ENCODE measurements around the gene CENPP.

CENPP gene

DNA sequence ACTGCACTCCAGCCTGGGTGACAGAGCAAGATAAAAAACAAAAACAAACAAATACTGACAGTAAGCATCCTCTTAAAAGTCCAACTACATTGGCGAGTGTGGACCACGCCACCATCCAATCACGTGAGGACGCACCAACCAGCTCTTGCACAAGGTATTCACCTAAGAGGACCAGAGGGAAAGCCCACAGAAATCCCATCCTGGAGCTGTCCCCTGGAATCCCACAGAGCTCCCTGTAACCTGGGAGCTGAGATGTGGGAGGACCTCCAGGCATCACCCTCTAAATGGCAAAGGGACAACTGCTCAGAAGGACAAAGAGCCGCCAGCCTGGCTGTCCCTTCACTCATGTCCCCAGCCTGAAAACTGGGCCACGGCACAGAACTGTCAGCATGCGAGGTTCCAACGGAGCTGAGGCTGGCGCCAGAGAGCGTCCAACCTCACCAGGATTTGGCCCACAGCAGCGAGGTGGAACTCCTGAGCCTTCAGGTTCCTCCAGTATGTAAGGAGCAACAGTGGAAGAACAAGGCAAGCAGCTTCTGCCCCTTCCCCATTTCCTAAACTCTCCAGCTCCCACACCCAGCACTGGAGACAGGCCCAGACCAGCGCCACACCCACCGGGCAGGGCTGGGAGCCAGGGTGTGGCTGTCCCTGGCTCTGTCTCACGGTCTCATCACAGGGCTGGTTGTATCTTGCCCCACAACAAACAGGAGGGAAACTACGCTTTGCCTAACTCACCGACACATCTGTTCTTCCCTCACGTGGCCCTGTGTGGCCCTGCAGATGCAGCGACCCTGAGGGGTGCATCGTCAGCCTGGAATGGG is 328.9 kb downstream of the CENPP start:
- Histone ChIP-seq H3K27me3 (replicated peaks; ENCODE audit: control insufficient read depth, insufficient read depth, low read length) (no peaks in the 10 kb centered on the region), H3K4me3 (replicated peaks; ENCODE audit: low read depth, low read length) (no peak overlapping the region), H3K36me3 (ENCODE audit: control insufficient read depth, insufficient read depth, low read length) (peaks cover 26% of the 10 kb centered on the region)
- TF ChIP-seq, protein P1, sequence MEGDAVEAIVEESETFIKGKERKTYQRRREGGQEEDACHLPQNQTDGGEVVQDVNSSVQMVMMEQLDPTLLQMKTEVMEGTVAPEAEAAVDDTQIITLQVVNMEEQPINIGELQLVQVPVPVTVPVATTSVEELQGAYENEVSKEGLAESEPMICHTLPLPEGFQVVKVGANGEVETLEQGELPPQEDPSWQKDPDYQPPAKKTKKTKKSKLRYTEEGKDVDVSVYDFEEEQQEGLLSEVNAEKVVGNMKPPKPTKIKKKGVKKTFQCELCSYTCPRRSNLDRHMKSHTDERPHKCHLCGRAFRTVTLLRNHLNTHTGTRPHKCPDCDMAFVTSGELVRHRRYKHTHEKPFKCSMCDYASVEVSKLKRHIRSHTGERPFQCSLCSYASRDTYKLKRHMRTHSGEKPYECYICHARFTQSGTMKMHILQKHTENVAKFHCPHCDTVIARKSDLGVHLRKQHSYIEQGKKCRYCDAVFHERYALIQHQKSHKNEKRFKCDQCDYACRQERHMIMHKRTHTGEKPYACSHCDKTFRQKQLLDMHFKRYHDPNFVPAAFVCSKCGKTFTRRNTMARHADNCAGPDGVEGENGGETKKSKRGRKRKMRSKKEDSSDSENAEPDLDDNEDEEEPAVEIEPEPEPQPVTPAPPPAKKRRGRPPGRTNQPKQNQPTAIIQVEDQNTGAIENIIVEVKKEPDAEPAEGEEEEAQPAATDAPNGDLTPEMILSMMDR (IDR thresholded peaks at IDR 0.05; ENCODE audit: insufficient read depth, low read length, poor library complexity, severe bottlenecking), result no peak
- DNase-seq (ENCODE audit: extremely low read depth, insufficient read length), result no peak

DNA sequence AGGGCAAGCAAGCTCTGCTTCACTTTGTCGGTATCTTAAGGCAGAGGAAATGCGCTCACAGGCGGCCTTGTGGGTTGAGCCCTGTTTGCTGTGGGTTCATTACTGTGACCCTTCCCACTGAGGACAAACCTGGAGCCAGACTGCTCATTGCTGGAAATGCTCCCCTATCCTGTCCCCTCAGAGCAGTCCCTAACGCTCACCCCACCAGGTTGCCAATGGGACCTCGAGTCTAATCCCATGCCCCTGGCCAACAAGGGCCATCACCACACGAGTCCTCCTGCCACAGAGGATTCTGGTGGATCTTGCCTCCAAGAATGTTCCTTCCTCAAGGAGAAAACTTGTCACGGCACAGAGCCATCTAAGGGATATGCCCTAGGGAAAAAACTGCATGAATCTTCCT is 329.6 kb downstream of the CENPP start:
- TF ChIP-seq, protein P1 (IDR thresholded peaks at IDR 0.05; ENCODE audit: insufficient read depth, low read length, poor library complexity, severe bottlenecking), result no peak

DNA sequence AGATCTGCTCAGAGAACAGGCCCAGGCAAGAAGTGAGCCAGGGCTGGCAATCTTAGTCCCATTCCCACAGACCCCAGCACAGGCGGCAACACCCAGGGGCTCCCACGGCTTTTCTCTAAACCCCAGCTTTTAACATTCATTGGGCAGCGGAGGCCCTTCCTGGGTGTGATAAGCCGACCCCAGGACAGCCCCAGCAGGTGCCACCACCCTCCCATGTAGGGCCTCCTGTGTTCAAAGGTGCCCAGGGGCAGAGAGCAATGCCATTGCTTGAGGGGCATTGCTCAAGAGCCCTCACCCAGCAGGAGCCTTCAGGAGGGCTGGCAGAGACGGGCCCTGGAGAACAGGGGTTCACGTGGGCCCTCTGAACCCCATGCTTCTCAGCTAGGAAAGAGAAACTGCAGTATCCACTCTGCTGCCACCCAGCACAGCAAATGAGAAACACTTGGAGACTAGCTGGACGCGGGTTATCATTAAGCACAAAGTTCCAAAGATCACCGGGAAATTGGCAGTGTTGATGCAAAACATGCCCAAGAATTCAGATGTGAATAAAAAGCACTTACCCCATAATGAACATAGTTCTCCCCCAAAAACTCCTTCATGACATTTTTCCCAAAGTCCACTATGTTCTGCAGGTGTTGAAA is 330.3 kb downstream of the CENPP start:
- no peak for DNase-seq (ENCODE audit: extremely low read depth, insufficient read length)
- TF ChIP-seq, protein P1 (IDR thresholded peaks at IDR 0.05; ENCODE audit: insufficient read depth, low read length, poor library complexity, severe bottlenecking), result no peak
- H3K27me3 ChIP-seq (replicated peaks; ENCODE audit: control insufficient read depth, insufficient read depth, low read length), result no peaks in the 10 kb centered on the region
- H3K36me3 ChIP-seq (ENCODE audit: control insufficient read depth, insufficient read depth, low read length), result peaks cover 19% of the 10 kb centered on the region
- H3K4me3 ChIP-seq (replicated peaks; ENCODE audit: low read depth, low read length), result no peak overlapping the region

More for the DNA sequence above, 329.6 kb downstream of the CENPP start:
- Histone ChIP-seq H3K36me3 (ENCODE audit: control insufficient read depth, insufficient read depth, low read length) (peaks cover 24% of the 10 kb centered on the region), H3K4me3 (replicated peaks; ENCODE audit: low read depth, low read length) (no peak overlapping the region), H3K27me3 (replicated peaks; ENCODE audit: control insufficient read depth, insufficient read depth, low read length) (no peaks in the 10 kb centered on the region)
- DNase-seq (ENCODE audit: extremely low read depth, insufficient read length), result no peak

DNA sequence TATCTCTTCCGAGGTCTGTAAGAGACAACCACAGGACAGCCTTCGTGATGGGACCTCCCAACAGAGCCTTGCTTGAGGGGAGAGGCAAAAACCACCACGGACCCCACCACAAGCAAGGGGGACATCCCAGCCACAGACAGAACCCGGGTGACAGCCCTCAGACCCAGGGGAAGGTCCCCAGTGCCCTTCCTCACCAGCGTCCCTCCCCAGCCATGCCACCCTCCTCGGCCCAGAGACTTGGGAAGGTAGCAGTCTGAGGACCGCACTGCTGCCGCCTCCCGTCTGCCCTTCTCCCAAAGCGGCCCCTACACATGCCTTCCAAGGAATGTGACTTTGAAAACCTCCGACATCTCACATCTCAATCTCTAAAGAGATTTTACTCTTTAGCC is 330.8 kb downstream of the CENPP start:
- H3K36me3 ChIP-seq (ENCODE audit: control insufficient read depth, insufficient read depth, low read length), result peaks cover 17% of the 10 kb centered on the region
- TF ChIP-seq, protein P1 (IDR thresholded peaks at IDR 0.05; ENCODE audit: insufficient read depth, low read length, poor library complexity, severe bottlenecking), result no peak
- no peaks in the 10 kb centered on the region for H3K27me3 ChIP-seq (replicated peaks; ENCODE audit: control insufficient read depth, insufficient read depth, low read length)
- no peak for DNase-seq (ENCODE audit: extremely low read depth, insufficient read length)
- H3K4me3 ChIP-seq (replicated peaks; ENCODE audit: low read depth, low read length), result no peak overlapping the region

DNA sequence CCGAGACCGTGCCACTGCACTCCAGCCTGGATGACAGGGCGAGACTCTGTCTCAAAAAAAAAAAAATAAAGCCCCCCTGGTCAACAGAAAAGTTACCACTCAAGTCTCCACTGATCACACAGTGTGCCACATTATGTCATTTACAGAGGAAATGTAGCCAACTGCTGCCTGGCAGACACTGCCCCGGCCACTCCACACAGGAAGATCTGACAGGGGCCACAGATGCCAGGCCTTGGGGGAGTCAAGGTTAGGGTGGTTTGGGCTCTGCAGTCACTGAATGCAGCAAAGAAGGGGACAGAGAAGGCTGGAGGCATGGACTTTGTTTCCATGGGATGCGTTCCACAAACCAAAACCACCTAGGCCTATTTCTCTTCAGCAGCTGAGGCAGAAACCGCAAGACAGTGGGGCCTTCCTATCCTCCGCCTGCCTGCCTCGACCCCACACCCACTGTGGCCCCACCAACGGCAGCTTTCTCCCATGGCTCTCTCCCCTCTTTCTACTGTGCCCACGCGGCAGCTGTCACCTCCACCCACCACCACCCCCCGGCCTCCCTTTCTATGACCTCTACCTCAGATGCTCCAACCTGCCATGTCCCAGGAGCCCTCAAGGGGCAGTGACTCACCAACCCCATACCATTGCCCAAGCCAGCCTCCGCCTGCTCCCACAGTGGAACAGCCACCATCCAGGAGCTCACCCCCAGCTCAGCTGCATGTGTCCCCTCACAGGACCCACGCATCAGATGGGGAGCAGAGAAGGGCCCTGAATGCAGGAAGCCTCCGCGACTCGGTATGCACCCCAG is 331.7 kb downstream of the CENPP start:
- TF ChIP-seq, protein P1 (IDR thresholded peaks at IDR 0.05; ENCODE audit: insufficient read depth, low read length, poor library complexity, severe bottlenecking), result no peak
- no peak overlapping the region for H3K4me3 ChIP-seq (replicated peaks; ENCODE audit: low read depth, low read length)
- no peaks in the 10 kb centered on the region for H3K27me3 ChIP-seq (replicated peaks; ENCODE audit: control insufficient read depth, insufficient read depth, low read length)
- DNase-seq (ENCODE audit: extremely low read depth, insufficient read length), result no peak
- peaks cover 20% of the 10 kb centered on the region for H3K36me3 ChIP-seq (ENCODE audit: control insufficient read depth, insufficient read depth, low read length)
